Activated CD8-positive, alpha-beta T cell treated with anti-CD3 and anti-CD28 coated beads for 36 hours (primary cell): ENCODE results near the gene TMEM203. TPM values are rescaled to one million over a fixed set of nuclear protein-coding genes. Genes with fewer than 3 reads are reported as not detected.
A peak's percentile ranks its signal among the peaks of the same experiment; 100 is the strongest.

Experiments used
- ATAC-seq: fragments of 200-7000 bp; cut with Tn5 transposase; one replicate; pipeline ENCODE4 v1.10.0; 2021; ENCODE audit warnings: mild to moderate bottlenecking, moderate library complexity
- CTCF ChIA-PET: fragments of 350-600 bp; sonication (Branson Sonifier 250); formaldehyde crosslinking; loops from one replicate; lab custom pipeline; 2021; ENCODE audit warnings: antibody characterized with exemption; lab: Charles Lee
- POLR2A ChIA-PET: fragments of 350-600 bp; sonication (Branson Sonifier 250); formaldehyde crosslinking; loops from one replicate; lab custom pipeline; 2021; ENCODE audit warnings: antibody characterized with exemption; lab: Charles Lee
- DNase-seq: peaks from one replicate; pipeline ENCODE4 v3.0.0-alpha.2; 2020
- H3K27ac Mint-ChIP-seq: one replicate; pipeline ENCODE4 v1.8.0; 2021; ENCODE audit warnings: mild to moderate bottlenecking, mixed read lengths
- H3K27me3 Mint-ChIP-seq: one replicate; pipeline ENCODE4 v1.8.0; 2021; ENCODE audit warnings: mixed read lengths
- H3K36me3 Mint-ChIP-seq: one replicate; pipeline ENCODE4 v1.8.0; 2021; ENCODE audit warnings: low read depth, mixed read lengths
- H3K4me1 Mint-ChIP-seq: one replicate; pipeline ENCODE4 v1.8.0; 2021; ENCODE audit warnings: low read depth, mixed read lengths
- H3K4me3 Mint-ChIP-seq: one replicate; pipeline ENCODE4 v1.8.0; 2021; ENCODE audit warnings: mild to moderate bottlenecking, moderate library complexity, mixed read lengths
- H3K9me3 Mint-ChIP-seq: one replicate; pipeline ENCODE4 v1.8.0; 2021; ENCODE audit warnings: mixed read lengths
- CTCF ChIP-seq: fragments of 200-600 bp; IDR thresholded peaks from one replicate; pipeline ENCODE4 v1.8.0; 2022; ENCODE audit warnings: antibody characterized with exemption, mild to moderate bottlenecking
- intact Hi-C: fragments of 100-400 bp; cut with micrococcal nuclease; formaldehyde crosslinking; loops from one replicate; pipeline ENCODE4 v1.10.0; 2022
- total RNA-seq, 2 experiments: library from RNA; stranded (reverse); gene quantifications; one replicate each; pipeline ENCODE4 v1.2.3, GENCODE V29; 2021

The TMEM203 gene
- total RNA-seq, 2 experiments from 2014 or later, result 29.4 to 29.9 TPM

- DNase-seq (no peak), ATAC-seq (no peak)
- no peak overlapping the region for H3K27ac Mint-ChIP-seq
- H3K4me1 Mint-ChIP-seq, result peaks cover 1% of the 10 kb centered on the region
- ChIA-PET POLR2A (interaction anchor here (0.9 to 1.1 kb wide), 3 partner anchors 8 to 30 kb away, joined by 3 to 4 read pairs (median 3); no protein-coding TSS in a partner anchor), CTCF (interaction anchor here (0.9 to 1.4 kb wide), 2 partner anchors 17 to 57 kb away, joined by 3 to 4 read pairs; no protein-coding TSS in a partner anchor)
- peaks cover 4% of the 10 kb centered on the region for H3K36me3 Mint-ChIP-seq
- TF ChIP-seq CTCF, result no peak
- no peaks in the 10 kb centered on the region for H3K27me3 Mint-ChIP-seq
- H3K4me3 Mint-ChIP-seq, result no peak overlapping the region
- intact Hi-C loops, result loop anchor here (10.0 kb wide), 1 partner anchor 54 kb away; no protein-coding TSS in a partner anchor
- H3K9me3 Mint-ChIP-seq, result no peaks in the 10 kb centered on the region
Measured at GRCh38 chr9:137178939-137179630, 26.4 kb downstream of the TMEM203 start.

GRCh38 chr9:137178201-137178938, 27.1 kb downstream of the TMEM203 start:
- H3K36me3 Mint-ChIP-seq, result peaks cover 4% of the 10 kb centered on the region
- CTCF ChIA-PET, result interaction anchor here (0.9 to 2.0 kb wide), 4 partner anchors 8 to 58 kb away, joined by 3 to 9 read pairs (median 4); partner anchors contain the start of genes LRRC26 and RNF224
- no peaks in the 10 kb centered on the region for H3K27me3 Mint-ChIP-seq
- no peak for TF ChIP-seq CTCF
- ATAC-seq, result no peak
- no peak for DNase-seq
- no peak overlapping the region for H3K4me3 Mint-ChIP-seq
- POLR2A ChIA-PET, result interaction anchor here (0.6 to 1.1 kb wide), 4 partner anchors 8 to 29 kb away, joined by 3 to 4 read pairs (median 3); partner anchors contain the start of gene TPRN
- intact Hi-C loops, result loop anchor here (10.0 kb wide), 1 partner anchor 54 kb away; no protein-coding TSS in a partner anchor
- no peak overlapping the region for H3K27ac Mint-ChIP-seq
- peaks cover 5% of the 10 kb centered on the region for H3K4me1 Mint-ChIP-seq
- no peaks in the 10 kb centered on the region for H3K9me3 Mint-ChIP-seq

GRCh38 chr9:137176302-137177182, 28.9 kb downstream of the TMEM203 start:
- ChIA-PET CTCF (interaction anchor here (0.6 to 2.2 kb wide), 14 partner anchors 10 to 130 kb away, joined by 3 to 9 read pairs (median 4); partner anchors contain the start of genes ANAPC2, NPDC1, RNF224 and SSNA1), POLR2A (interaction anchor here (1.0 to 3.6 kb wide), 6 partner anchors 8 to 106 kb away, joined by 3 to 28 read pairs (median 3); partner anchors contain the start of genes ANAPC2, SAPCD2 and SSNA1)
- Mint-ChIP-seq H3K4me3 (no peak overlapping the region), H3K9me3 (no peaks in the 10 kb centered on the region), H3K27ac (no peak overlapping the region), H3K36me3 (no peaks in the 10 kb centered on the region), H3K4me1 (peaks cover 5% of the 10 kb centered on the region), H3K27me3 (peaks cover 3% of the 10 kb centered on the region)
- DNase-seq, result no peak
- peak; percentile 56 for TF ChIP-seq CTCF
- intact Hi-C loops, result loop anchor here (10.0 kb wide), 1 partner anchor 52 kb away; no protein-coding TSS in a partner anchor
- ATAC-seq, result peak; percentile 52

GRCh38 chr9:137175345-137175961, 30.0 kb downstream of the TMEM203 start:
- DNase-seq, result no peak
- no peak overlapping the region for H3K4me3 Mint-ChIP-seq
- no peaks in the 10 kb centered on the region for H3K9me3 Mint-ChIP-seq
- POLR2A ChIA-PET, result interaction anchor here (0.8 to 3.6 kb wide), 4 partner anchors 10 to 47 kb away, joined by 3 to 28 read pairs (median 7); partner anchors contain the start of genes ANAPC2 and SSNA1
- TF ChIP-seq CTCF, result peak; percentile 53
- no peak overlapping the region for H3K27ac Mint-ChIP-seq
- intact Hi-C loops, result loop anchor here (10.0 kb wide), 1 partner anchor 51 kb away; no protein-coding TSS in a partner anchor
- H3K36me3 Mint-ChIP-seq, result no peaks in the 10 kb centered on the region
- CTCF ChIA-PET, result interaction anchor here (1.0 to 2.2 kb wide), 8 partner anchors 9 to 129 kb away, joined by 3 to 8 read pairs (median 4); partner anchors contain the start of genes MAN1B1 and NPDC1
- H3K27me3 Mint-ChIP-seq, result peaks cover 5% of the 10 kb centered on the region
- peaks cover 5% of the 10 kb centered on the region for H3K4me1 Mint-ChIP-seq
- peak; percentile 29 for ATAC-seq
